Suppressor macrophage (primary cell): ENCODE results near the gene GLDC.

Experiments used
- DNase-seq, 4 experiments: peaks; one replicate each; pipeline ENCODE4 v3.0.0-alpha.2; 2020 to 2022

Gene GLDC

GRCh38 chr9:6620353-6620752, 25.2 kb downstream of the GLDC start:
- no peak for DNase-seq

- DNase-seq = no peak
These were observed 25.6 kb downstream of the GLDC start for GRCh38 chr9:6619909-6620308.

- DNase-seq = no peak
These were observed 28.5 kb downstream of the GLDC start for GRCh38 chr9:6616951-6617602.

- DNase-seq = no peak
These were observed 31.0 kb downstream of the GLDC start for GRCh38 chr9:6614489-6614888.

- no peak for DNase-seq
These were observed 33.7 kb downstream of the GLDC start for GRCh38 chr9:6611865-6612264.

- DNase-seq = no peak
These were observed 35.5 kb downstream of the GLDC start for GRCh38 chr9:6610073-6610472.

GRCh38 chr9:6609497-6610016, 36.0 kb downstream of the GLDC start:
- DNase-seq = no peak

GRCh38 chr9:6605202-6605601, 40.3 kb downstream of the GLDC start:
- no peak for DNase-seq

GRCh38 chr9:6600426-6600825, 45.1 kb downstream of the GLDC start:
- no peak for DNase-seq

GRCh38 chr9:6600006-6600405, 45.5 kb downstream of the GLDC start:
- no peak for DNase-seq

GRCh38 chr9:6598249-6598725, 47.2 kb downstream of the GLDC start:
- DNase-seq = no peak

- no peak for DNase-seq
These were observed 52.7 kb downstream of the GLDC start for GRCh38 chr9:6592791-6593190.

GRCh38 chr9:6592231-6592630, 53.3 kb downstream of the GLDC start:
- DNase-seq = no peak

GRCh38 chr9:6590772-6591384, 54.7 kb downstream of the GLDC start:
- no peak for DNase-seq

- peak; percentile 41 to 71 (median 62) for DNase-seq
These were observed 55.2 kb downstream of the GLDC start for GRCh38 chr9:6590334-6590733.

GRCh38 chr9:6584881-6585597, 60.5 kb downstream of the GLDC start:
- DNase-seq = peak in 3 of 4 experiments; percentile 46 to 75 (median 62)

- peak in 2 of 4 experiments; percentile 29 to 45 for DNase-seq
These were observed 64.3 kb downstream of the GLDC start for GRCh38 chr9:6581253-6581652.

GRCh38 chr9:6579613-6580012, 65.9 kb downstream of the GLDC start:
- no peak for DNase-seq

GRCh38 chr9:6576987-6577386, 68.5 kb downstream of the GLDC start:
- no peak for DNase-seq

GRCh38 chr9:6575324-6576034, 70.0 kb downstream of the GLDC start:
- no peak for DNase-seq

GRCh38 chr9:6567140-6567591, 78.4 kb downstream of the GLDC start:
- DNase-seq = peak in 3 of 4 experiments; percentile 46 to 70 (median 60)

GRCh38 chr9:6566409-6567139, 79.0 kb downstream of the GLDC start:
- DNase-seq = peak; percentile 66 to 82 (median 75)
